K562 treated with DMSO at 1 percent for 48 hours (cell line): ENCODE measurements around the gene PAGR1. TPM values are rescaled to one million over a fixed set of nuclear protein-coding genes. Genes with fewer than 3 reads are reported as not detected.

Experiments used
- total RNA-seq: library from RNA; unstranded; fragments of 300-600 nt; gene quantifications from 2 replicates; pipeline ENCODE4 v1.2.3, GENCODE V29; 2022; ENCODE audit warnings: low replicate concordance; ENCODE audit errors: extremely low read depth

PAGR1 gene
- total RNA-seq, result not detected in 2 replicates

GRCh38 chr16:29815793-29816693 is at the start of gene PAGR1:
Gene PAGR1, plus strand, starts transcription at chr16:29816152. Its CDS starts 374 bp downstream, at chr16:29816526.

GRCh38 chr16:29777576-29778350 is 38.2 kb upstream of the PAGR1 start, which contains the start of gene ZG16:
Gene ZG16, plus strand, starts transcription at chr16:29778256. Its CDS starts 1,011 bp downstream, at chr16:29779267.

GRCh38 chr16:29790183-29790948 is 25.6 kb upstream of the PAGR1 start, which contains the start of gene KIF22:
Gene KIF22, plus strand, starts transcription at chr16:29790751. Its CDS starts 9 bp downstream, at chr16:29790760.

GRCh38 chr16:29806099-29806579 is 9.8 kb upstream of the PAGR1 start, which contains the start of gene MAZ:
Gene MAZ, plus strand, starts transcription at chr16:29806529. Its CDS starts 173 bp downstream, at chr16:29806702.

GRCh38 chr16:29811896-29812665 is 3.9 kb upstream of the PAGR1 start, which contains the start of gene PRRT2:
Gene PRRT2, plus strand, starts transcription at chr16:29812193. Its CDS starts 862 bp downstream, at chr16:29813055.

GRCh38 chr16:29820271-29820701 is 4.3 kb downstream of the PAGR1 start, which contains the start of gene MVP:
Gene MVP, plus strand, starts transcription at chr16:29820462. Its CDS starts 10,088 bp downstream, at chr16:29830550.

GRCh38 chr16:29862884-29863668 is 47.1 kb downstream of the PAGR1 start, which contains the start of gene CDIPT:
Gene CDIPT, minus strand, starts transcription at chr16:29863226. Its CDS starts 369 bp downstream, at chr16:29862857.

Other genes with a start within 250 kb of the PAGR1 start
- gene SPN, start 152.9 kb upstream of the PAGR1 start, total RNA-seq, result not detected in 2 replicates
- gene QPRT, start 137.0 kb upstream of the PAGR1 start, total RNA-seq, result 166 TPM in 1 of 2 replicates, not detected in the other
- not detected in 2 replicates for gene C16orf54, start 70.2 kb upstream of the PAGR1 start, total RNA-seq
- not detected in 2 replicates for gene ZG16, start 37.9 kb upstream of the PAGR1 start, total RNA-seq
- gene KIF22, start 25.4 kb upstream of the PAGR1 start, total RNA-seq, result 188 TPM in 1 of 2 replicates, not detected in the other
- gene MAZ, start 9.6 kb upstream of the PAGR1 start, total RNA-seq, result not detected in 2 replicates
- not detected in 2 replicates for gene PRRT2, start 4.0 kb upstream of the PAGR1 start, total RNA-seq
- gene MVP, start 4.3 kb downstream of the PAGR1 start, total RNA-seq, result not detected in 2 replicates
- not detected in 2 replicates for gene CDIPT, start 47.1 kb downstream of the PAGR1 start, total RNA-seq
- gene SEZ6L2, start 83.4 kb downstream of the PAGR1 start, total RNA-seq, result not detected in 2 replicates
- not detected in 2 replicates for gene ASPHD1, start 84.3 kb downstream of the PAGR1 start, total RNA-seq
- gene KCTD13, start 110.1 kb downstream of the PAGR1 start, total RNA-seq, result not detected in 2 replicates
- not detected in 2 replicates for gene TMEM219, start 145.9 kb downstream of the PAGR1 start, total RNA-seq
- gene TAOK2, start 157.7 kb downstream of the PAGR1 start, total RNA-seq, result not detected in 2 replicates
- not detected in 2 replicates for gene HIRIP3, start 179.5 kb downstream of the PAGR1 start, total RNA-seq
- gene INO80E, start 180.1 kb downstream of the PAGR1 start, total RNA-seq, result not detected in 2 replicates
- not detected in 2 replicates for gene DOC2A, start 194.9 kb downstream of the PAGR1 start, total RNA-seq
- not detected in 2 replicates for gene C16orf92, start 207.0 kb downstream of the PAGR1 start, total RNA-seq
- not detected in 2 replicates for gene TLCD3B, start 215.1 kb downstream of the PAGR1 start, total RNA-seq
- 2,195 and 3,246 TPM in 2 replicates for gene ALDOA, start 249.6 kb downstream of the PAGR1 start, total RNA-seq